Activated T-helper 2 cell treated with anti-CD3 and anti-CD28 coated beads, Interferon-gamma antibody, Interleukin-2, Interleukin-4, amounts not matched to agents 10 μg/mL and 5 μg/mL and 100 μg/mL, durations not matched to agents 14 hours and 24 hours and 36 hours (primary cell): ENCODE data around the gene SLC22A7. TPM values are rescaled to one million over a fixed set of nuclear protein-coding genes. Genes with fewer than 3 reads are reported as not detected.
"Not testable (repeated sequence)": the region's sequence is repeated elsewhere in the genome, so short reads cannot be mapped to it uniquely, and the experiment has no call there.

Experiments used
- DNase-seq: peaks from one replicate; pipeline ENCODE4 v3.0.0; 2021; ENCODE audit warnings: low spot score
- H3K27ac Mint-ChIP-seq: one replicate; pipeline ENCODE4 v1.8.0; 2021; ENCODE audit warnings: mixed read lengths
- H3K27me3 Mint-ChIP-seq: one replicate; pipeline ENCODE4 v1.8.0; 2021; ENCODE audit warnings: low read depth, mixed read lengths
- H3K36me3 Mint-ChIP-seq: one replicate; pipeline ENCODE4 v1.8.0; 2021; ENCODE audit warnings: low read depth, mixed read lengths
- H3K4me1 Mint-ChIP-seq: one replicate; pipeline ENCODE4 v1.8.0; 2021; ENCODE audit warnings: low read depth, mixed read lengths
- H3K4me3 Mint-ChIP-seq: one replicate; pipeline ENCODE4 v1.8.0; 2021; ENCODE audit warnings: low read depth, mild to moderate bottlenecking, moderate library complexity, mixed read lengths
- H3K9me3 Mint-ChIP-seq: one replicate; pipeline ENCODE4 v1.8.0; 2021; ENCODE audit warnings: mixed read lengths
- intact Hi-C: fragments of 100-400 bp; cut with micrococcal nuclease; formaldehyde crosslinking; loops from one replicate; pipeline ENCODE4 v1.15.1; 2023
- total RNA-seq: library from RNA; stranded (reverse); gene quantifications from 2 replicates; pipeline ENCODE4 v1.2.3, GENCODE V29; 2022

The SLC22A7 gene
- total RNA-seq, 1 donor from 2014 or later, result not detected

DNA sequence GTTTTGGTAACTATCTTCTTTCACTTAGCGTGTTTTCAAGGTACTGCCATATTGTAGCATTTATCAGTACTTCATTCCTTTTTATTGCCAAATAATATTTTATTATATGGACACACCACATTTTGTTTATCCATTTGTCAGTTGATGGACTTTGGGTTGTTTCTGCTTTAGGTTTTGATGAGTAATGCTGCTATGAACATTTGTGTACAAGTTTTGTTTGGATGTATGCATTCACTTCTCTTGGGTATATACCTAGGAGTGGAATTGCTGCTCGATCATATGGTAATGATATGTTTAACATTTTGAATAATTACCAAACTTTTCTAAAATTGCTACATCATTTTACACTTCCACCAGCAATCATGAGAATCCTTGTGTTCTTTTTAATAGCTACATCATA, 6.4 kb upstream of the SLC22A7 start:
- intact Hi-C loops, result no loop called here
- H3K27ac Mint-ChIP-seq, result no peak overlapping the region
- peaks cover 19% of the 10 kb centered on the region for H3K27me3 Mint-ChIP-seq
- DNase-seq, result no peak
- no peaks in the 10 kb centered on the region for H3K4me1 Mint-ChIP-seq
- H3K36me3 Mint-ChIP-seq, result no peaks in the 10 kb centered on the region
- no peak overlapping the region for H3K4me3 Mint-ChIP-seq
- H3K9me3 Mint-ChIP-seq, result no peaks in the 10 kb centered on the region

DNA sequence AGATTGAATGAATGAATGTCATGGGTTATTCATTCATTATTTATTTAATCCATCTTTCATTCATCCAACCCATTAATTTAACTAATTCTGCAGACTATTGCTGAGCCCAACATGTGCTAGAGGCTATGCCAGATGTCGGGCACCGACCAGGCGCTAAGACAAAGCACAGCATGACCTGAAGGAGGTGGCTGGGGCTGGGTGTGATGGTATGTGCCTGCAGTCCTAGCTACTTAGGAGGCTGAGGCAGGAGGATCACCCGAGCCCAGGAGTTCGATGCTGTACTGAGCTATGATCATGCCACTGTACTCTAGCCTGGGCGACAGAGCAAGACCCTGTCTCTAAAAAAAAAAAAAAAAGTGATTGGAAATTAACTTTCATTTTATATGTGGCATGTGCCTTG, 5.7 kb upstream of the SLC22A7 start:
- H3K36me3 Mint-ChIP-seq, result no peaks in the 10 kb centered on the region

DNA sequence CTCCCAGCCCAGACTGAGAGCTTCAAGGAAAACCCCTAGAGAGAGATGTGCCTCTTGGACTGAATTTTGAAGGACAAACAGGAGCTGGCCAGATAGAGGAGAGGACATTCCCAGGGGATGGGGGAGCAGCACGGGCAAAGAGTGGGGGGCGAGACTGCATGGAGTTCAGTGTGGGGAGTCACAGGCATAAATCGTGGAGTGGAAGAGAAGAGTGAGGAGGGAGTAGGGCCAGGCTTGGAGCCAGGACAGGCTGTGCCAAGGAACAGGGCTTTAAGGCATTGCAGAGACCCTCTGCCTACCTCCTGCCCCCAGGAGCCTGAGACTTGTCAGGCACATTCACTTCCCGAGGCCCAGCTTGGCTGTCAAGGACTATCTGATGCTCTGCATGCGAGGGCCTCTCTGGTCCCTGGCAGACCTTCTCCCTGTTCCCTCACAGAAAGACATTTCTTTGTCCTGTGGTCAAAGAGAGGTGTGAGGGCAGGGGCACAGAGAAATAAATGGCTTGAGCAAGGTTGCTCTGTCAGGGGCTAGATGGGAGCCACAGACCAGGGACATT, 5.2 kb upstream of the SLC22A7 start:
- DNase-seq, result no peak
- Mint-ChIP-seq H3K4me3 (no peak overlapping the region), H3K4me1 (no peaks in the 10 kb centered on the region), H3K9me3 (no peaks in the 10 kb centered on the region), H3K27ac (no peak overlapping the region), H3K36me3 (no peaks in the 10 kb centered on the region), H3K27me3 (peaks cover 14% of the 10 kb centered on the region)
- intact Hi-C loops, result no loop called here

More for the DNA sequence above, 5.7 kb upstream of the SLC22A7 start:
- Mint-ChIP-seq H3K27ac (no peak overlapping the region), H3K4me3 (no peak overlapping the region), H3K9me3 (no peaks in the 10 kb centered on the region), H3K27me3 (peaks cover 16% of the 10 kb centered on the region), H3K4me1 (no peaks in the 10 kb centered on the region)
- intact Hi-C loops, result no loop called here
- no peak for DNase-seq

DNA sequence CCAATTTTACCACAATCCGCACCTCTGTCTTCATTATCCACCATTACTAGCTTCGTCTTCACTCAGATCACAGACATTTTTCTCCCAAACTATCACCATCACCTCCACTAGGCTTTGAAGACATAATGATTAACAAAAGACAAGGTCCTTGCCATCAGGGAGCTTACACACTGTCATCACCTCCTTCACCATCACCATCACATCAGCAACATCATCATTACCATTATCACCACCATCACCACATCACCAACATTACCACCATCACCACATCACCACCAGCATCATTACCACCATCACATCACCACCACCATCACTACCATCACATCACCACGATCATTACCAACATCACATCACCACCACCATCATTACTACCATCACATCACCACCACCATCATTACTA, 4.4 kb upstream of the SLC22A7 start:
- Mint-ChIP-seq H3K27me3 (peaks cover 9% of the 10 kb centered on the region), H3K4me1 (no peaks in the 10 kb centered on the region), H3K27ac (no peak overlapping the region), H3K9me3 (no peaks in the 10 kb centered on the region), H3K4me3 (no peak overlapping the region), H3K36me3 (no peaks in the 10 kb centered on the region)
- DNase-seq, result no peak
- intact Hi-C loops, result no loop called here

DNA sequence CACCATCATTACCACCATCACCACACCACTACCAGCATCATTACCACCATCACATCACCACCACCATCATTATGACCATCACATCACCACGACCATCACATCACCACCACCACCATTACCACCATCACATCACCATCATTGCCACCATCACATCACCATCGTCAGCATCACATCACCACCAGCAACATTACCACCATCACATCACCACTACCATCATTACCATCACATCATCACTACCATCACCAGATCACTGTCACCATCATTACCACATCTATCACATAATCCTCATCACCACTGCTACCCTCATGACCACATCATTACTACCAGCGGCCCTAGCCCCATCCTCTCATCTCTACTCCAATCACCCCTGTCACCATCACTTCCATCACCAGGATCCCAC, 3.5 kb upstream of the SLC22A7 start:
- no peak overlapping the region for H3K4me3 Mint-ChIP-seq
- H3K9me3 Mint-ChIP-seq, result no peaks in the 10 kb centered on the region
- H3K4me1 Mint-ChIP-seq, result no peaks in the 10 kb centered on the region
- H3K27me3 Mint-ChIP-seq, result peaks cover 11% of the 10 kb centered on the region
- H3K27ac Mint-ChIP-seq, result no peak overlapping the region
- intact Hi-C loops, result no loop called here
- DNase-seq, result no peak
- no peaks in the 10 kb centered on the region for H3K36me3 Mint-ChIP-seq

DNA sequence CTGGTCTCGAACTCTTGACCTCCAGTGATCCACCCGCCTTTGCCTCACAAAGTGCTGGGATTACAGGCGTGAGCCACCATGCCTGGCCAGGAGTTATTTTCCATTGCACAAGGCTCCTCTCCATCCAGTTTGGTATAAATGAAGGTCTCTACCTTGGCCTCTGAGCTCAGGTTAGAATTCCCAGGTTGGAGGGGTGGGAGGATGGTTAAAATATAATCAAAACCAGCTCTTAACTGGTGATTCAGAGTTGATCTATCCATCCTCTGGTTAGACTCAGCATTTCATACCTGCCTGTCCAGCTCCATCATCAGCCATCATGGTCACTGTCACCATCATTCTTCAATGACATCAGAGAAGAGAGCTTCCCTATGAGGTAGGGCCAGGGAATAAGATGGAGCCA, 2.6 kb upstream of the SLC22A7 start:
- intact Hi-C loops, result no loop called here
- Mint-ChIP-seq H3K36me3 (no peaks in the 10 kb centered on the region), H3K9me3 (no peaks in the 10 kb centered on the region), H3K4me1 (no peaks in the 10 kb centered on the region), H3K27me3 (peaks cover 14% of the 10 kb centered on the region), H3K4me3 (no peak overlapping the region), H3K27ac (no peak overlapping the region)
- no peak for DNase-seq

DNA sequence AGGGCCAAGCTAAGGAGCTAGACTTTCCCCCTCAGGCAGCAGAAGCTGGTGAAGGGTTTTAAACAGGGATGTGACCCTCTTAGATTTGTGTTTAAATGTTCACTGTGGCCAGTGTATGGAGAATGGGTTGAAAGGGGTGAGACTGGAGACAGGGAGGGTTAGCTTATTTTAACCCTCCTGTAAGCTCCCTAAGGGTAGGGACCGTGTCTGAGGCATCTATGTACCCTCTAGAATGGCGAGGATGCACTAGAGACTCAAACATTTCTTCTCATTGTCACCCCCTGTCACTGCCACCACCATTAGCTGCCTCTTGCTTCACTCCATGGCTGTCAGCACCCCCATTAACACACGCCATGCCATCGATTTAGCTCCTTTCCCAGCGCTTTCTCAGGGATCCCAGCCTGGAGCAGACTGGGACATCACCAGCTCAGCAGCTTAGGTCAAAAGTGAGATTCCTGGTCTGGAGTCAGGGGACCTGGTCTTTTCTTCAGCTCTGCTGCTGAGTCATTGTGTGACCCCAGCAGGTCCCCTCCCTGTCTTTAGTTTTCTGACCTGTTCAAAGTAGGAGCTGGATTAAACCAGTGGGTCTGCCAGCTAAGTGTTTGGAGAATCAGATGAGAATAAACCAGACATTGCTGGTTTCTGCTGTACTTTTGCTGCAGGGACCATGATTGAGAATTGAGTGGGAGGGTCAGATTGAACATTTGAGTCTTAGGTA, 1.1 kb upstream of the SLC22A7 start:
- Mint-ChIP-seq H3K27ac (no peak overlapping the region), H3K4me3 (no peak overlapping the region), H3K9me3 (no peaks in the 10 kb centered on the region), H3K4me1 (no peaks in the 10 kb centered on the region), H3K27me3 (peaks cover 14% of the 10 kb centered on the region), H3K36me3 (no peaks in the 10 kb centered on the region)
- intact Hi-C loops, result no loop called here
- no peak for DNase-seq

DNA sequence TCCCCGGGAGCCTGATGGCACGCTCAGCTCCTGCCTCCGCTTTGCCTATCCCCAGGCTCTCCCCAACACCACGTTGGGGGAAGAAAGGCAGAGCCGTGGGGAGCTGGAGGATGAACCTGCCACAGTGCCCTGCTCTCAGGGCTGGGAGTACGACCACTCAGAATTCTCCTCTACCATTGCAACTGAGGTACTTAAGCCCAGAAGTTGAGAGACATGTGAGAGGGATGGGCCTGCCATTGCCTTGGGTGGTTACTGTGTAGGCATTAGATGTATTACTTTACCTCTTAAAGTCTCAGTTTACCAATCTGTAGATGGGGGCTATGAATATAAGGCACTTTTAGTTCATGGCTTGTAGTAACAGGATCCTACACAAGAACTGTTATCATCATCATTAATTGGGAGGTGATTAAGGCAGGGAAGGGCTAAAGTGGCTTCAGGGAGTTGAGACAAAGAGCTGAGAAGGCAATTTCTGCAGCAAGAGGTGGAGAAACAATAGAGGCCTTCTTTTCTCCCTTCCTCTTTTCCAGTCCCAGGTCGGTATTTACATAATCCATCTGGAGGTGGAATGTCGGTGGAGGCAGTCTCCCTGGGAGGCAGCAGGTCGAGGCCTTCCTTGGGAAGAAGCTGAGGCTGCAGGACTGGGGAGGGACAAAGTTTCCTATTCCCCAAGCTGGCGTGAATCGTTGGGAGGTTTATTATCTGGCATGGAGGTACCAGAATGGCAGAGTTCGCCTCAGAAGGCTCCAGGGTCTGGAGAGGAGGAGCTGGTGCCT, 691 bp downstream of the SLC22A7 start:
- H3K27ac Mint-ChIP-seq, result no peak overlapping the region
- intact Hi-C loops, result no loop called here
- H3K9me3 Mint-ChIP-seq, result no peaks in the 10 kb centered on the region
- peaks cover 12% of the 10 kb centered on the region for H3K27me3 Mint-ChIP-seq
- H3K36me3 Mint-ChIP-seq, result no peaks in the 10 kb centered on the region
- no peaks in the 10 kb centered on the region for H3K4me1 Mint-ChIP-seq
- DNase-seq, result no peak
- H3K4me3 Mint-ChIP-seq, result no peak overlapping the region

DNA sequence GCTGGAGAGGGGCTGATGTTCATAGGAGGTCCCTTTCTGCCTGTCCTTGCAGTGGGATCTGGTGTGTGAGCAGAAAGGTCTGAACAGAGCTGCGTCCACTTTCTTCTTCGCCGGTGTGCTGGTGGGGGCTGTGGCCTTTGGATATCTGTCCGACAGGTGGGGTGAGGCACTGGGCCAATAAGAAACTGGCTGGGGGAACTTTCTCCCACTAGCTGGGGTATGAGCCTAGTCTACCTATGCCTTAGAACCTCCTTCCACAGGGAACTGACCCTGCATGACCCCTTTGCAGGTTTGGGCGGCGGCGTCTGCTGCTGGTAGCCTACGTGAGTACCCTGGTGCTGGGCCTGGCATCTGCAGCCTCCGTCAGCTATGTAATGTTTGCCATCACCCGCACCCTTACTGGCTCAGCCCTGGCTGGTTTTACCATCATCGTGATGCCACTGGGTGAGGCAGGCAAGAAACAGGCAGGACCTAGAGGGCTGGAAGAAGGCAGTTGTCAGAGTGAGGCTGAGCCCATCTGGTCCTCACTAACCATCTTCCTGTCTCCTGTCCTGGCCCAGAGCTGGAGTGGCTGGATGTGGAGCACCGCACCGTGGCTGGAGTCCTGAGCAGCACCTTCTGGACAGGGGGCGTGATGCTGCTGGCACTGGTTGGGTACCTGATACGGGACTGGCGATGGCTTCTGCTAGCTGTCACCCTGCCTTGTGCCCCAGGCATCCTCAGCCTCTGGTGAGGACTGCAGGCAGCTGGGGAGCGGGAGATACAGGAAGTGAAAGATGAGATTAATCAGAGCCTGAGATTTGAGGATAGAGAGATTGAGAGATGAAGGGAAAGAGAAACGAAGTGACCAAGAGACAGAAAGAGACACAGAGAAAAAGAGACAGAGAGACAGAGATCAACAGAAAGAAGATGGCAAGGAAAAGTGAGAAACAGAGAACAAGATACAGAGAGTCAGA, 1.6 kb downstream of the SLC22A7 start:
- intact Hi-C loops, result no loop called here
- H3K27me3 Mint-ChIP-seq, result peaks cover 12% of the 10 kb centered on the region
- no peaks in the 10 kb centered on the region for H3K4me1 Mint-ChIP-seq
- no peaks in the 10 kb centered on the region for H3K36me3 Mint-ChIP-seq
- DNase-seq, result no peak
- H3K4me3 Mint-ChIP-seq, result no peak overlapping the region
- H3K27ac Mint-ChIP-seq, result no peak overlapping the region
- H3K9me3 Mint-ChIP-seq, result no peaks in the 10 kb centered on the region

DNA sequence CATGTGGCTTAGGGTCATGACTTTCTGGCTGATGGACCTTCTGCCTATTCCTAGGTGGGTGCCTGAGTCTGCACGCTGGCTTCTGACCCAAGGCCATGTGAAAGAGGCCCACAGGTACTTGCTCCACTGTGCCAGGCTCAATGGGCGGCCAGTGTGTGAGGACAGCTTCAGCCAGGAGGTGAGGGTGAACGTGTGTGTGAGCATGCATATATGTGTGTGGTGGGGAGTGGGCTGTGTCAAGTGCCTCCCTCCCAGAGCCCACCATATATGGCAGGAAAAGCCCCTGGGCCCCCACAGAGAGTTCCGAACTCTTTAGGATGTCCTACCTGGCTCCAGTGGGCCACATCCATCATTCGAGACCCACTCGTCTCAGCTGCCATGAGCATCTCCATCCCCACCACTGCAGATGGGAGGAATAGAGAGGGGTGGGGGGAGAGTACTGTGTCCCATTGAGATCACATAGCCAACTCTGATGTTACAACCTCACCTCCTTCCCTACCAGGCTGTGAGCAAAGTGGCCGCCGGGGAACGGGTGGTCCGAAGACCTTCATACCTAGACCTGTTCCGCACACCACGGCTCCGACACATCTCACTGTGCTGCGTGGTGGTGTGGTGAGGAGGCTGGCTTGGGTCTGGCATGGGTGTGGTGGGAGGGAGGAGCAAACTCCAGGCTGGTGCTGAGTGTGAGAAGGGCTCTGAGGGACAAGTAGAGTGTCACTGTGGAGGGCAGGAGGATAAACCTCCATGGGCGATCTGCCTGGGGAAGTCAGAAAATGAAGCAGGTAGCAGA, 3.2 kb downstream of the SLC22A7 start:
- Mint-ChIP-seq H3K9me3 (no peaks in the 10 kb centered on the region), H3K4me3 (no peak overlapping the region), H3K4me1 (no peaks in the 10 kb centered on the region), H3K27me3 (peaks cover 12% of the 10 kb centered on the region), H3K27ac (no peak overlapping the region), H3K36me3 (no peaks in the 10 kb centered on the region)
- no peak for DNase-seq
- intact Hi-C loops, result no loop called here

DNA sequence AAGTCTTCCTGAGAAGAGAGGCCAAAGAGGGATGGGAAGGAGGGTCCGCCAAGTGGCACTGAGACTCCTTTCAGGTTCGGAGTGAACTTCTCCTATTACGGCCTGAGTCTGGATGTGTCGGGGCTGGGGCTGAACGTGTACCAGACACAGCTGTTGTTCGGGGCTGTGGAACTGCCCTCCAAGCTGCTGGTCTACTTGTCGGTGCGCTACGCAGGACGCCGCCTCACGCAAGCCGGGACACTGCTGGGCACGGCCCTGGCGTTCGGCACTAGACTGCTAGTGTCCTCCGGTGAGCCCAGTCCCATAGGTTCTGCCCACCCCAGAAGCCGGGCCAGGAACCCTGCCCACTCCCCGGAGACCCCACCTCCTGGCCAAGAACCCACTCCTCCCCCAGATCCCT, 4.1 kb downstream of the SLC22A7 start:
- Mint-ChIP-seq H3K4me1 (no peaks in the 10 kb centered on the region), H3K27me3 (peaks cover 8% of the 10 kb centered on the region), H3K27ac (no peak overlapping the region), H3K9me3 (no peaks in the 10 kb centered on the region), H3K36me3 (no peaks in the 10 kb centered on the region), H3K4me3 (no peak overlapping the region)
- intact Hi-C loops, result no loop called here
- no peak for DNase-seq

DNA sequence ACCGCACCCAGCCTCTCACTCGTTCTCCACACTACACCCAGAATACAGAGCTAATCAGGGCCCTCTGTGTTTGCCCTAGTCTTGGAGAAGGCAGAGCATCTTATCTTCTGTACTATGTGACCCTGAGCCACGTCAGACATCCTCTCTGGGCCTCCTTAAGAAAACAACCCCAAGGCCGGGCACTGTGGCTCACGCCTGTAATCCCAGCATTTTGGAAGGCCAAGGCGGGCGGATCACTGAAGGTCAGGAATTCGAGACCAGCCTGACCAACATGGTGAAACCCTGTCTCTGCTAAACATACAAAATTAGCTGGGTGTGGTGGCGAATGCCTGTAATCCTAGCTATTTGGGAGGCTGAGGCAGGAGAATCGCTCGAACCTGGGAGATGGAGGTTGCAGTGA, 4.9 kb downstream of the SLC22A7 start:
- H3K4me1 Mint-ChIP-seq, H3K36me3 Mint-ChIP-seq, DNase-seq, H3K4me3 Mint-ChIP-seq, intact Hi-C loops, H3K9me3 Mint-ChIP-seq, H3K27ac Mint-ChIP-seq: not testable (repeated sequence)
- peaks cover 12% of the 10 kb centered on the region for H3K27me3 Mint-ChIP-seq
